OCI-LY3 (cell line): Measurements from ENCODE around the gene PTPRM.

Experiments
- H2AFZ ChIP-seq: fragments of 200-600, 300-600 bp; shearing (Covaris generic); 2 replicates; pipeline ENCODE4 v1.6.0; 2014; ENCODE audit warnings: antibody characterized with exemption, low read depth, low read length
- H3K27ac ChIP-seq: fragments of 200-600, 300-600 bp; sonication (generic); 2 replicates; pipeline ENCODE4 v1.5.1; 2014; ENCODE audit warnings: mild to moderate bottlenecking, low read length, moderate library complexity, mixed read lengths
- H3K27me3 ChIP-seq: fragments of 200-600, 300-600 bp; sonication (generic); 2 replicates; pipeline ENCODE4 v1.6.1; 2014; ENCODE audit warnings: low read depth, low read length, mixed read lengths
- H3K36me3 ChIP-seq: fragments of 200-600, 300-600 bp; sonication (generic); replicated peaks from 2 replicates; pipeline ENCODE3; 2014; ENCODE audit warnings: low read depth, low read length, mixed read lengths
- H3K4me1 ChIP-seq: fragments of 300-600, 200-600 bp; sonication (generic); 2 replicates; pipeline ENCODE4 v1.6.1; 2014; ENCODE audit warnings: low read length, mixed read lengths
- H3K4me2 ChIP-seq: fragments of 200-600, 300-600 bp; sonication (generic); 2 replicates; pipeline ENCODE4 v1.6.1; 2014; ENCODE audit warnings: low read length, mixed read lengths
- H3K4me3 ChIP-seq: fragments of 300-600, 200-600 bp; sonication (generic); 2 replicates; pipeline ENCODE4 v1.5.1; 2014; ENCODE audit warnings: antibody characterized with exemption, mild to moderate bottlenecking, low read length, moderate library complexity
- H3K79me2 ChIP-seq: fragments of 300-600, 200-600 bp; shearing (Covaris generic); 2 replicates; pipeline ENCODE4 v1.6.1; 2014; ENCODE audit warnings: mild to moderate bottlenecking, low read length, mixed read lengths
- H3K9ac ChIP-seq: fragments of 300-600, 200-600 bp; shearing (Covaris generic); 2 replicates; pipeline ENCODE4 v1.6.0; 2014; ENCODE audit warnings: mild to moderate bottlenecking, low read length, moderate library complexity
- H3K9me3 ChIP-seq: fragments of 200-600, 300-600 bp; shearing (Covaris generic); 2 replicates; pipeline ENCODE4 v1.6.1; 2014; ENCODE audit warnings: low read length, mixed read lengths; ENCODE audit not compliant: insufficient read depth
- H4K20me1 ChIP-seq: fragments of 200-600, 300-600 bp; sonication (generic); 2 replicates; pipeline ENCODE4 v1.6.1; 2016; ENCODE audit warnings: low read length, mixed read lengths; ENCODE audit not compliant: insufficient read depth
- CTCF ChIP-seq: fragments of 200-600, 300-600 bp; sonication (generic); IDR thresholded peaks from 2 replicates; pipeline ENCODE4 v1.5.1; 2014; ENCODE audit warnings: antibody characterized with exemption, low read length, low read depth
- EZH2phosphoT487 ChIP-seq: fragments of 200-600 bp; shearing (Covaris generic); IDR thresholded peaks from 2 replicates; pipeline ENCODE4 v1.6.1; 2018; ENCODE audit warnings: antibody characterized with exemption, mixed run types, low read depth

The PTPRM gene

GRCh38 chr18:7559709-7560319 is 7.3 kb upstream of the PTPRM start:
- H3K36me3 ChIP-seq = no peaks in the 10 kb centered on the region
- no peaks in the 10 kb centered on the region for H3K4me1 ChIP-seq
- H3K4me3 ChIP-seq = no peak overlapping the region
- H2AFZ ChIP-seq = no peak overlapping the region
- no peak overlapping the region for H3K9ac ChIP-seq
- no peaks in the 10 kb centered on the region for H3K9me3 ChIP-seq
- no peaks in the 10 kb centered on the region for H4K20me1 ChIP-seq
- no peak overlapping the region for H3K27ac ChIP-seq
- H3K27me3 ChIP-seq = no peaks in the 10 kb centered on the region
- TF ChIP-seq CTCF (no peak), EZH2phosphoT487 (no peak)
- no peaks in the 10 kb centered on the region for H3K79me2 ChIP-seq
- no peak overlapping the region for H3K4me2 ChIP-seq

- no peak for TF ChIP-seq CTCF
- no peak for TF ChIP-seq EZH2phosphoT487
- no peak overlapping the region for H2AFZ ChIP-seq
- H3K9ac ChIP-seq = no peak overlapping the region
- H3K4me1 ChIP-seq = no peaks in the 10 kb centered on the region
- H3K4me2 ChIP-seq = no peak overlapping the region
- no peak overlapping the region for H3K27ac ChIP-seq
- no peaks in the 10 kb centered on the region for H4K20me1 ChIP-seq
- H3K4me3 ChIP-seq = no peak overlapping the region
- no peaks in the 10 kb centered on the region for H3K9me3 ChIP-seq
- no peaks in the 10 kb centered on the region for H3K79me2 ChIP-seq
- H3K36me3 ChIP-seq = no peaks in the 10 kb centered on the region
- H3K27me3 ChIP-seq = no peaks in the 10 kb centered on the region
Measured at GRCh38 chr18:7561909-7562460, 5.1 kb upstream of the PTPRM start.

DNA sequence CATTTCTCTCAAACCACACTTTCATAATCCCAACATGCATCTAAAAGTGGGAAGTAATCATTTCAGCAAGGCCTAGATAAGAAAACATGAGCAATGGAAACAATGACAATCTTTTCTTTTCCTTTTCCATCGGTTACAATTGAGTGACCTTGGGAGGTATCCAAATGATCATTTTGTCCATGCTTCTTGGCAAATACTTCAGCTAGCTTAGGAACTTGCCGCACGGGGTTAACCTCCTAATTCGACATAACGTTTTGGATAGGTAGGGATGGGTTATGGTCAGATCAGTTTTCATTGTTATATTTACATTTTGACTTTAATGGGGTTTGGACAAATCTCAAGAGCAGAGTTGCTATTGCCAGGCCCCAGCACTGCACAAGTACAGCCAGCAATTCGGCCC is 4.6 kb upstream of the PTPRM start:
- Histone ChIP-seq H3K36me3 (no peaks in the 10 kb centered on the region), H3K4me2 (no peak overlapping the region), H3K27me3 (no peaks in the 10 kb centered on the region), H3K4me3 (no peak overlapping the region), H4K20me1 (no peaks in the 10 kb centered on the region), H3K9me3 (no peaks in the 10 kb centered on the region), H3K27ac (no peak overlapping the region), H2AFZ (no peak overlapping the region), H3K79me2 (no peaks in the 10 kb centered on the region), H3K4me1 (no peaks in the 10 kb centered on the region), H3K9ac (no peak overlapping the region)
- TF ChIP-seq EZH2phosphoT487 (no peak), CTCF (no peak)

DNA sequence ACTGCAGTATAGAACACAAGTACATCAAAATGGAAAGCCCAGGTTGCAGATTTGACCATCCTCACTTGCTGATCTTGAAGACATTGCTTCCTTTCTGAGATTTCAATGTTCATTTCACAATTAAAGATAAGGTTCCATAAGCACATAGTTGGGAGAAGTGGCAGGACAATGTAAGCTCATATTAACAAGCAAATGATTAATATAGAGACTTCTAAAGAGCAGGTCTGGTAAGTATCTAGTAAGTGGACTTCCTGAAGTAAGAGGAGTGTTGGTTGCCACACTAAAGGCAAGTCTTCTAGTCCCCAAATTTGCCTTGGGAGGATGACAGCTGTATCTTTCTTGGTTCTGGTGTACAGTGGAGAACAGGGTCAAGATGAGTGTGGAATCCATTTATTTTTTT is 1.4 kb upstream of the PTPRM start:
- Histone ChIP-seq H2AFZ (no peak overlapping the region), H3K27ac (no peak overlapping the region), H3K4me2 (no peak overlapping the region), H3K36me3 (no peaks in the 10 kb centered on the region), H3K4me1 (no peaks in the 10 kb centered on the region), H3K9me3 (no peaks in the 10 kb centered on the region), H3K79me2 (no peaks in the 10 kb centered on the region), H3K9ac (no peak overlapping the region), H3K4me3 (no peak overlapping the region), H4K20me1 (no peaks in the 10 kb centered on the region), H3K27me3 (no peaks in the 10 kb centered on the region)
- TF ChIP-seq EZH2phosphoT487 (no peak), CTCF (no peak)
